ENCODE data around the gene TMEM184A. TPM values are rescaled to one million over a fixed set of nuclear protein-coding genes. Genes with fewer than 3 reads are reported as not detected.

Gene TMEM184A
- total and polyA plus RNA-seq, 2 experiments from 2014 or later: 14.5 to 24.7 TPM

DNA sequence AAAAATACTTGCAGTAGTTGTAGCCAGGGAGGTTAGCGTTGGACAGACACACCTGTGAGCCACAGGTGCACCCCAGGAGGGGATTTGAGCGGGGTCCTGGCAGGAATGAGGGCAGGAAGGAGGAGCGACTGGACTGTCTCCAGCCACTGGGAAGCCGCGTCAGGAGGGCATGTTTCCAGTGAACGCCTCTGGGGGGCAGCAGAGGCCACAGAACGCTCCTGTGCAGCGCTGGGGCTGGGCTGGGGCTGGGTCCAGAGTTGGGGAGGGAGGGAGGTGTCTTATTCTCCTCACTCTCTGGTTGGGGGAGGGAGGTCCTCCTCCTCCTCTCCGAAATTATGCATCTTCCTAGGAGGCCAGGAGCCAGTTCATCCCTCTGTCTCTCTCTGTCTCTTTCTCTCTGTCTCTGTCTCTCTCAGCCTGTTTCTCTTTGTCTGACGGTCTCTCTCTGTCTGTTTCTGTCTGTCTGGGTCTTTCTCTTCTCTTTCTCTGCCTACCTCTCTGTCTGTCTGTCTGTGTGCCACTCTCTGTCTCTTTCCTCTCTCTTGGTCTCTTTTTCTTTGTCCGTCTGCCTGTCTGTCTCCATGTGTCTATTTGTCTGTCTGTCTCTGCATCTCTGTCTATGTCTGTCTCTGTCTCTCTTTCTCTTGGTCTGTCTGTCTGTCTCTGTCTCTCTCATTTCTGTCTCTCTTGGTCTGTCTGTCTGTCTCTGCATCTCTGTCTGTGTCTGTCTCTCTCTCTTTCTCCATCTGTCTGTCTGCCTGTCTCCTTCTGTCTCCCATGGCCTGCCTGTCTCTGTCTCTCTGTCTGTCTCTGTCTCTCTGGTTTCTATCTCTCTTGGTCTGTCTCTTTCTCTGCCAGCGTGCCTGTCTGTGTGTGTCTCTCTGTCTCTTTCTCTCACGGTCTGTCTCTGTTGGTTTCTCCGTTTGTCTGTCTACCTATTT lies 23.7 kb upstream of the TMEM184A start:
- no peaks in the 10 kb centered on the region for H3K27me3 ChIP-seq
- no peak overlapping the region for H2AFZ ChIP-seq
- H3K36me3 ChIP-seq (replicated peaks; ENCODE audit: insufficient read depth, low read depth): no peaks in the 10 kb centered on the region
- H3K9me3 ChIP-seq (ENCODE audit: low read depth): no peaks in the 10 kb centered on the region
- no peaks in the 10 kb centered on the region for H3K4me1 ChIP-seq (ENCODE audit: insufficient read depth)
- no peaks in the 10 kb centered on the region for H4K20me1 ChIP-seq (ENCODE audit: insufficient read depth, poor library complexity, severe bottlenecking)
- H3K4me2 ChIP-seq: no peak overlapping the region
- H3K79me2 ChIP-seq: no peaks in the 10 kb centered on the region
- no peak for TF ChIP-seq EZH2phosphoT487 (IDR thresholded peaks at IDR 0.05; ENCODE audit: low read depth, severe bottlenecking, unreplicated experiment)
- TF ChIP-seq, protein P1, sequence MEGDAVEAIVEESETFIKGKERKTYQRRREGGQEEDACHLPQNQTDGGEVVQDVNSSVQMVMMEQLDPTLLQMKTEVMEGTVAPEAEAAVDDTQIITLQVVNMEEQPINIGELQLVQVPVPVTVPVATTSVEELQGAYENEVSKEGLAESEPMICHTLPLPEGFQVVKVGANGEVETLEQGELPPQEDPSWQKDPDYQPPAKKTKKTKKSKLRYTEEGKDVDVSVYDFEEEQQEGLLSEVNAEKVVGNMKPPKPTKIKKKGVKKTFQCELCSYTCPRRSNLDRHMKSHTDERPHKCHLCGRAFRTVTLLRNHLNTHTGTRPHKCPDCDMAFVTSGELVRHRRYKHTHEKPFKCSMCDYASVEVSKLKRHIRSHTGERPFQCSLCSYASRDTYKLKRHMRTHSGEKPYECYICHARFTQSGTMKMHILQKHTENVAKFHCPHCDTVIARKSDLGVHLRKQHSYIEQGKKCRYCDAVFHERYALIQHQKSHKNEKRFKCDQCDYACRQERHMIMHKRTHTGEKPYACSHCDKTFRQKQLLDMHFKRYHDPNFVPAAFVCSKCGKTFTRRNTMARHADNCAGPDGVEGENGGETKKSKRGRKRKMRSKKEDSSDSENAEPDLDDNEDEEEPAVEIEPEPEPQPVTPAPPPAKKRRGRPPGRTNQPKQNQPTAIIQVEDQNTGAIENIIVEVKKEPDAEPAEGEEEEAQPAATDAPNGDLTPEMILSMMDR (IDR thresholded peaks at IDR 0.05; ENCODE audit: poor library complexity): peak; percentile 94
- no peak overlapping the region for H3K27ac ChIP-seq
- WGBS (ENCODE audit: low lambda C conversion rate, missing lambda C conversion rate): 23% methylated on average over 14 of the region's 14 CpGs
- no peak overlapping the region for H3K4me3 ChIP-seq
- DNase-seq (ENCODE audit: low spot score): peak; percentile 86
- H3K9me2 ChIP-seq (replicated peaks; ENCODE audit: insufficient read depth): no peaks in the 10 kb centered on the region

DNA sequence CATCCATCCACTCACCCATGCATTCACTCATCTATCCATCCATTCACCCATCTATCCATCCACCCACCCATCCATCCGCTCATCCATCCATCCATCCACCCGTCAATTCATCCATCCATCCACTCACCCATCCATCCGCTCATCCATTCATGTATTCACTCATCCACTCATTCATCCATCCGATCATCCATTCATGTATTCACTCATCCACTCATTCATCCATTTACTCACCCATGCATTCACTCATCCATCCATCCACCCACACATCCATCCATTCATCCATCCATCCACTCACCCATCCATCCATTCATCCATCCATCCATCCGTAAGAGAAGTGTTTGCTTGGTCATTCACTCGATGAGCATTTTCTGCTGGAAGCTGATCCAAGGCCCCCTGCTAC lies 22.5 kb upstream of the TMEM184A start:
- DNase-seq (ENCODE audit: low spot score): no peak
- H3K4me1 ChIP-seq (ENCODE audit: insufficient read depth): no peaks in the 10 kb centered on the region
- H3K27ac ChIP-seq: no peak overlapping the region
- 93% methylated on average over 6 of the region's 6 CpGs for WGBS (ENCODE audit: low lambda C conversion rate, missing lambda C conversion rate)
- no peak overlapping the region for H3K4me2 ChIP-seq
- H3K79me2 ChIP-seq: no peaks in the 10 kb centered on the region
- no peaks in the 10 kb centered on the region for H3K9me3 ChIP-seq (ENCODE audit: low read depth)
- no peaks in the 10 kb centered on the region for H3K9me2 ChIP-seq (replicated peaks; ENCODE audit: insufficient read depth)
- H3K27me3 ChIP-seq: no peaks in the 10 kb centered on the region
- H3K4me3 ChIP-seq: no peak overlapping the region
- no peaks in the 10 kb centered on the region for H3K36me3 ChIP-seq (replicated peaks; ENCODE audit: insufficient read depth, low read depth)
- H4K20me1 ChIP-seq (ENCODE audit: insufficient read depth, poor library complexity, severe bottlenecking): no peaks in the 10 kb centered on the region
- TF ChIP-seq EZH2phosphoT487 (IDR thresholded peaks at IDR 0.05; ENCODE audit: low read depth, severe bottlenecking, unreplicated experiment) (no peak), EZH2 (IDR thresholded peaks at IDR 0.05; ENCODE audit: borderline replicate concordance) (no peak)
- TF ChIP-seq, protein P1 (IDR thresholded peaks at IDR 0.05; ENCODE audit: poor library complexity): no peak
- no peak overlapping the region for H2AFZ ChIP-seq

DNA sequence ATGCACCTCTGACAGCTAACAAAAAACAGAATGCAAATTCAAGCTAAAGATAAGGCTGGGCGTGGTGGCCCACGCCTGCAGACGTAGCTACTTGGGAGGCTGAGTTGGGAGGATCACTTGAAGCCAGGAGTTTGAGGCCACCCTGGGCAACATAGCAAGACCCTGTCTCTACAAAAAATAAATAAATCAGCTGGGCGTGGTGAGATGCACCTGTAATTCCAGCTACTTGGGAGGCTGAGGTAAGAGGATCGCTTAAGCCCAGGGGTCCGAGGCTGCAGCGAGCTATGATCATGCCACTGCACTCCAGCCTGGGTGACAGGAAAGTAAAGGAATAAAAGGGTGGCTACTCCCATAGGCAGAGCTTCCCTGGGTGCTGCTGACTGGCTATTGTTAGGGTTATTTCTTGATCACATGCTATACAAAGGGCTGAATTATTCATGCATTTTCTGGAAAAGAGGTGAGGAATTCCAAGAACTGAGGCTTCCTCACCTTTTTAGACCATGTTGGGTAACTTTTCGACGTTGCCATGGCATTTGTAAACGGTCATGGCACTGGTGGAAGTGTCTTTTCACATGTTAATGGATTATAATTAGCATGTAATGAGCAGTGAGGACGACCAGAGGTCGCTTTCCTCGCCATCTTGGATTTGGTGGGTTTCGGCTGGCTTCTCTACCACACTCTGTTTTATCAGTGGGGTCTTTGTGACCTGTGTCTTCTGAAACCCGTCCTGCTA lies 20.7 kb upstream of the TMEM184A start:
- Histone ChIP-seq H3K27me3 (no peaks in the 10 kb centered on the region), H3K4me3 (no peak overlapping the region), H3K36me3 (replicated peaks; ENCODE audit: insufficient read depth, low read depth) (no peaks in the 10 kb centered on the region), H3K27ac (no peak overlapping the region), H3K79me2 (no peaks in the 10 kb centered on the region), H3K9me2 (replicated peaks; ENCODE audit: insufficient read depth) (no peaks in the 10 kb centered on the region), H3K9me3 (ENCODE audit: low read depth) (no peaks in the 10 kb centered on the region), H3K4me2 (no peak overlapping the region), H2AFZ (no peak overlapping the region), H3K4me1 (ENCODE audit: insufficient read depth) (peaks cover 7% of the 10 kb centered on the region), H4K20me1 (ENCODE audit: insufficient read depth, poor library complexity, severe bottlenecking) (no peaks in the 10 kb centered on the region)
- no peak for TF ChIP-seq EZH2 (IDR thresholded peaks at IDR 0.05; ENCODE audit: borderline replicate concordance)
- TF ChIP-seq, protein P1 (IDR thresholded peaks at IDR 0.05; ENCODE audit: poor library complexity): no peak
- TF ChIP-seq EZH2phosphoT487 (IDR thresholded peaks at IDR 0.05; ENCODE audit: low read depth, severe bottlenecking, unreplicated experiment): no peak
- WGBS (ENCODE audit: low lambda C conversion rate, missing lambda C conversion rate): 42% methylated on average over 15 of the region's 15 CpGs
- no peak for DNase-seq (ENCODE audit: low spot score)

Data from hepatocyte (in vitro differentiated cells).